Neural progenitor cell (in vitro differentiated cells): ENCODE measurements around the gene TMEM260. TPM values are rescaled to one million over a fixed set of nuclear protein-coding genes. Genes with fewer than 3 reads are reported as not detected.

ENCODE experiments used
- DNase-seq: peaks from one replicate; pipeline ENCODE4 v3.0.0-alpha.2; 2016; ENCODE audit warnings: low spot score
- H2AFZ ChIP-seq: fragments of 200-600 bp; sonication (generic); replicated peaks from 2 replicates; pipeline ENCODE4 v1.6.1; 2016; ENCODE audit warnings: antibody characterized with exemption
- H3F3A ChIP-seq: fragments of 200-600 bp; sonication (generic); 2 replicates; pipeline ENCODE4 v1.6.1; 2016; ENCODE audit warnings: antibody characterized with exemption, low read depth
- H3K27ac ChIP-seq: fragments of 200-600 bp; sonication (generic); 2 replicates; pipeline ENCODE4 v1.5.1; 2016; ENCODE audit warnings: mild to moderate bottlenecking
- H3K27me3 ChIP-seq: fragments of 200-600 bp; sonication (generic); 2 replicates; pipeline ENCODE4 v1.6.1; 2016; ENCODE audit warnings: mild to moderate bottlenecking, moderate library complexity
- H3K36me3 ChIP-seq: fragments of 200-600 bp; sonication (generic); 2 replicates; pipeline ENCODE4 v1.5.1; 2016
- H3K4me1 ChIP-seq: fragments of 200-600 bp; sonication (generic); 2 replicates; pipeline ENCODE4 v1.6.1; 2016; ENCODE audit warnings: mixed run types
- H3K4me2 ChIP-seq: fragments of 200-600 bp; sonication (generic); 2 replicates; pipeline ENCODE4 v1.6.1; 2016
- H3K4me3 ChIP-seq: fragments of 200-600 bp; sonication (generic); 2 replicates; pipeline ENCODE4 v1.5.1; 2016
- H3K79me2 ChIP-seq: fragments of 200-600 bp; sonication (generic); 2 replicates; pipeline ENCODE4 v1.6.1; 2016; ENCODE audit warnings: low read depth
- H3K9ac ChIP-seq: fragments of 200-600 bp; sonication (generic); 2 replicates; pipeline ENCODE4 v1.6.1; 2016
- H3K9me3 ChIP-seq: fragments of 200-600 bp; sonication (generic); 2 replicates; pipeline ENCODE4 v1.5.1; 2016; ENCODE audit warnings: low read depth
- H4K20me1 ChIP-seq: fragments of 200-600 bp; sonication (generic); 2 replicates; pipeline ENCODE4 v1.6.1; 2016; ENCODE audit warnings: low read depth
- H3K27ac Mint-ChIP-seq: 3 replicates; pipeline ENCODE4 v1.8.0; 2021; ENCODE audit warnings: mixed read lengths
- H3K27me3 Mint-ChIP-seq: 2 replicates; pipeline ENCODE4 v1.8.0; 2022; ENCODE audit warnings: low read depth, mild to moderate bottlenecking, inconsistent platforms, moderate library complexity, mixed read lengths; ENCODE audit not compliant: insufficient read depth
- H3K36me3 Mint-ChIP-seq: 3 replicates; pipeline ENCODE4 v1.8.0; 2021; ENCODE audit warnings: mixed read lengths
- H3K4me1 Mint-ChIP-seq: 3 replicates; pipeline ENCODE4 v1.8.0; 2021; ENCODE audit warnings: mixed read lengths
- H3K4me3 Mint-ChIP-seq: 3 replicates; pipeline ENCODE4 v1.8.0; 2021; ENCODE audit warnings: mild to moderate bottlenecking, moderate library complexity, mixed read lengths
- H3K9me3 Mint-ChIP-seq: 3 replicates; pipeline ENCODE4 v1.8.0; 2020; ENCODE audit warnings: mixed read lengths
- CTCF ChIP-seq: fragments of 200-600 bp; sonication (generic); IDR thresholded peaks from 2 replicates; pipeline ENCODE4 v1.5.1; 2017; ENCODE audit warnings: antibody characterized with exemption, mild to moderate bottlenecking
- EZH2 ChIP-seq: fragments of 200-600 bp; sonication (generic); IDR thresholded peaks from 2 replicates; pipeline ENCODE4 v1.6.1; 2017; ENCODE audit warnings: antibody characterized with exemption, mild to moderate bottlenecking, moderate library complexity
- EZH2phosphoT487 ChIP-seq: fragments of 200-600 bp; sonication (generic); IDR thresholded peaks from 2 replicates; pipeline ENCODE4 v1.6.1; 2017; ENCODE audit warnings: antibody characterized with exemption
- total RNA-seq: library from RNA; depleted of rRNA; stranded (reverse); fragments of >200 nt; gene quantifications from 2 replicates; pipeline ENCODE4 v1.2.3, GENCODE V29; 2015; ENCODE audit warnings: low replicate concordance

The TMEM260 gene
- total RNA-seq, 1 donor from 2014 or later = 30.7 TPM

DNA sequence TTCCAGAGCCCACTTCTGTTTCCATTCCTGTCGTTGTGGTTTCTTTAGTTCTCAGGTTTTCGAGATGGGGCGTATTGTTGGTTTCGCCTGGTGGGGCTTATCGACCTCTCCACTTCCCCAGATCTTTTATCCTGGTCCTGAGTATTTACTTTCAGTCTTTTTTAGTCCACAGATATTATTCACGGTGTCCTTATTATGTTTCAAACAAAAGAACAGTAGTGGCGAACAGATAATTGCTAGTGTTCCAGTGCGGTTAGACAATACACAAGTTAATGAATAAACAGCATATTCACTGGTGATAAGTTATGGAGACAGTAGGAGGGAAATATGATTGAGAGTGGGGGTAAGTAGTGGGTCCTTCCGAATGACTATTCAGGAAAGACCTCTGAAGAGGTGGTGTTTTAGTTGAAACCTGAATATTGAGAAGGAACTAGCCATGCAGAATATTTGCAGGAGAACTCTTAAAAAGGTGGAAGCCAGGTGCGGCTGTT, 668 bp downstream of the TMEM260 start:
- Mint-ChIP-seq H3K36me3 (no peaks in the 10 kb centered on the region), H3K9me3 (no peaks in the 10 kb centered on the region), H3K27ac (peak overlapping the region; percentile 89), H3K4me1 (peaks cover 24% of the 10 kb centered on the region), H3K27me3 (no peaks in the 10 kb centered on the region), H3K4me3 (peak overlapping the region; percentile 91)
- H4K20me1 ChIP-seq = peaks cover 52% of the 10 kb centered on the region
- H3K4me3 ChIP-seq = peak overlapping the region; percentile 82
- peaks cover 53% of the 10 kb centered on the region for H3K79me2 ChIP-seq
- no peaks in the 10 kb centered on the region for H3K27me3 ChIP-seq
- H3K36me3 ChIP-seq = no peaks in the 10 kb centered on the region
- peaks cover 1% of the 10 kb centered on the region for H3F3A ChIP-seq
- H3K9ac ChIP-seq = peak overlapping the region; percentile 94
- H3K4me1 ChIP-seq = peaks cover 9% of the 10 kb centered on the region
- no peak for DNase-seq
- peak overlapping the region; percentile 97 for H3K4me2 ChIP-seq
- TF ChIP-seq EZH2phosphoT487 (no peak), EZH2 (no peak), CTCF (no peak)
- H3K9me3 ChIP-seq = no peaks in the 10 kb centered on the region
- no peak overlapping the region for H3K27ac ChIP-seq
- H2AFZ ChIP-seq = peak overlapping the region; percentile 99

DNA sequence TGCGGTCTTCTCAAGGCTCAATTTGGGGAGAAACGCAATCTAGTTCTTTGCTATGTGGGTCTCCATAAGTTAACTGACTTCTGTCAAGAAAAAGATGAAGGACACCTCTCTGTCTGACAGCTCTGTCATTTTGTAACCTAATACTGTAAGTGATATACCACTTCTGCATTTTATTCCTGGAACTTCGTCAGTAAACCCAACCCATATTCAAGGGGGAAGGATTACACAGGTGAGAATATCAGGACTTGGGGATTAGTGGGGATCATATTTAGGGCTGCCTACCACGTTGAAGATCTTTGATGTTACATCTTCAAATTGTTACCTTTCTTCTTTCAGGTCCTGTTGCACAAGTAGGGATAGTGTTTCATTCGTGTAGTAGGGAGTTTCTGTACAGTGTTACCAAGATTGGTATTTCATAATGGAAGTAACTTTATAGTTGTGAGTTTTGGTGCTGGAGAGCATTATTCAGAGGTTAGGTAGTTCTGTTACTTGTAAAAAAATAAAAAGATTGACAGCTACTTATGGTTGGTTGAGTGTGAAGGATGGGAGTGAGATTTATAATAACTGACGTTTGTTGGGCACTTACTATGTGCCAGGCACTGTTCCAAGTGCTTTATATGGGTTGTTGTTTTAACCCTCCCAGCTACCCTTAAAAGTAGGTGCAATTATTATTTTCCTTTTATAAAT, 1.6 kb downstream of the TMEM260 start:
- Mint-ChIP-seq H3K27ac (no peak overlapping the region), H3K4me1 (peaks cover 25% of the 10 kb centered on the region), H3K27me3 (no peaks in the 10 kb centered on the region), H3K36me3 (no peaks in the 10 kb centered on the region), H3K4me3 (peak overlapping the region; percentile 91), H3K9me3 (no peaks in the 10 kb centered on the region)
- TF ChIP-seq CTCF (no peak), EZH2phosphoT487 (no peak), EZH2 (no peak)
- peaks cover 53% of the 10 kb centered on the region for H3K79me2 ChIP-seq
- H4K20me1 ChIP-seq = peaks cover 58% of the 10 kb centered on the region
- H3K27ac ChIP-seq = no peak overlapping the region
- peak overlapping the region; percentile 97 for H3K4me2 ChIP-seq
- no peak for DNase-seq
- no peaks in the 10 kb centered on the region for H3K9me3 ChIP-seq
- peaks cover 4% of the 10 kb centered on the region for H3K36me3 ChIP-seq
- H3K4me1 ChIP-seq = peaks cover 9% of the 10 kb centered on the region
- no peaks in the 10 kb centered on the region for H3K27me3 ChIP-seq
- H3K4me3 ChIP-seq = peak overlapping the region; percentile 82
- no peak overlapping the region for H3K9ac ChIP-seq
- peaks cover 11% of the 10 kb centered on the region for H3F3A ChIP-seq
- H2AFZ ChIP-seq = no peak overlapping the region

DNA sequence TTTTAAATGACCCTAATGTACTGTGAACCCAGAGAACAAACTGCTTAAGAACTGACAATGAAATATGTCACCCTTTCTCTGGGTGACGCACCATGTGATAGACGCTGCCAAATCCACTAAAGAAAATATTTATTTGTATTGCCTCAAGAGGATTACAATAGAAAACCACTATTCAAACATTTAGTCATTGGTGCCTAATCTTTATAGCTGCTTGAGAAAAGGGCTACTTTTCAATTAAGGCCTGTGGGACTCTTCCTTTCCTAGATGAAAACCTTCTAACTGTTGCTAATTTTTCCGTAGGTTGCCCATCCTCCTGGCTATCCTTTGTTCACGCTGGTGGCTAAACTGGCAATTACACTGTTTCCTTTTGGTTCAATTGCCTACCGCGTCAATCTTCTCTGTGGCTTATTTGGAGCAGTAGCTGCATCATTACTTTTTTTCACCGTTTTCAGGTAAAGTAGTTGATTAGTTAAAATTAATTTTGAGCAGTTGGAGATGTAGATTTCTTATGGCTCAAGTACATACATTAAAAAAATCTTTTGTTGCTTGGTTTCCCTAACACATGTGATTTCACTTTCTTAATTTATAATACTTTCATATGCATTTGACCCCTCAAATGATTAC, 6.0 kb downstream of the TMEM260 start:
- Histone ChIP-seq H3K27ac (peak overlapping the region; percentile 23), H3K9ac (no peak overlapping the region), H3K4me2 (no peak overlapping the region), H3K4me1 (peaks cover 19% of the 10 kb centered on the region), H3K9me3 (no peaks in the 10 kb centered on the region), H3K4me3 (no peak overlapping the region), H4K20me1 (peaks cover 58% of the 10 kb centered on the region), H3K79me2 (peaks cover 44% of the 10 kb centered on the region), H3K36me3 (peaks cover 7% of the 10 kb centered on the region), H3K27me3 (no peaks in the 10 kb centered on the region), H2AFZ (no peak overlapping the region), H3F3A (peaks cover 45% of the 10 kb centered on the region)
- no peak for DNase-seq
- Mint-ChIP-seq H3K36me3 (peaks cover 3% of the 10 kb centered on the region), H3K4me1 (peaks cover 44% of the 10 kb centered on the region), H3K9me3 (no peaks in the 10 kb centered on the region), H3K4me3 (no peak overlapping the region), H3K27ac (no peak overlapping the region), H3K27me3 (no peaks in the 10 kb centered on the region)
- TF ChIP-seq CTCF = no peak
- no peak for TF ChIP-seq EZH2
- no peak for TF ChIP-seq EZH2phosphoT487
